Panc1 (cell line): Measurements from ENCODE around the gene BRAF.

Experiments
- POLR2AphosphoS5 ChIP-seq: IDR thresholded peaks from 2 replicates; pipeline ENCODE4 v1.6.1; 2012; ENCODE audit warnings: mild to moderate bottlenecking, low read depth, low read length, moderate library complexity
- SIN3A ChIP-seq: IDR thresholded peaks from 2 replicates; pipeline ENCODE4 v1.6.1; 2012; ENCODE audit warnings: low read depth, mild to moderate bottlenecking, low read length, moderate library complexity, borderline replicate concordance; ENCODE audit not compliant: insufficient read depth
- TCF7L2 ChIP-seq: IDR thresholded peaks from 2 replicates; pipeline ENCODE4 v1.6.1; 2011; ENCODE audit warnings: mild to moderate bottlenecking, low read depth, low read length, inconsistent platforms
- TF ChIP-seq, protein P1 (sequence below): fragments of 450-650 bp; IDR thresholded peaks from 2 replicates; pipeline ENCODE4 v1.5.1; 2017; ENCODE audit warnings: mild to moderate bottlenecking

DNA sequence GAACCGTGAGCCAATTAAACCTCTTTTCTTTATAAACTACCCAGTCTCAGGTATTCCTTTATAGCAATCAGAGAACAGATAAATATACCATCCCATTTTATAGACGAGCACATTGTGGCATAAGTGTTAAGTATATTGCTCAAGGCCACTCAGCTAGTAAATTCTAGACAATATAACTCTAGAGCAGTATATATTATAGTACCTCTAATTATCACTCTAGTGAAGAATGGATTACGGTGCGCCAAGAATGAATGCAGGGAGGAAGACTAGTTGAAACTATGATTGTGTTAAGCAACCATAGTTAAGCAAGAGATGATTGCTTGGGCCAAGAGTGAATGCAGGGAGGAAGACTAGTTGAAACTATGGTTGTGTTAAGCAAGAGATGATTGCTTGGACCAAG lies 60.9 kb downstream of the BRAF start:
- TF ChIP-seq, protein P1, sequence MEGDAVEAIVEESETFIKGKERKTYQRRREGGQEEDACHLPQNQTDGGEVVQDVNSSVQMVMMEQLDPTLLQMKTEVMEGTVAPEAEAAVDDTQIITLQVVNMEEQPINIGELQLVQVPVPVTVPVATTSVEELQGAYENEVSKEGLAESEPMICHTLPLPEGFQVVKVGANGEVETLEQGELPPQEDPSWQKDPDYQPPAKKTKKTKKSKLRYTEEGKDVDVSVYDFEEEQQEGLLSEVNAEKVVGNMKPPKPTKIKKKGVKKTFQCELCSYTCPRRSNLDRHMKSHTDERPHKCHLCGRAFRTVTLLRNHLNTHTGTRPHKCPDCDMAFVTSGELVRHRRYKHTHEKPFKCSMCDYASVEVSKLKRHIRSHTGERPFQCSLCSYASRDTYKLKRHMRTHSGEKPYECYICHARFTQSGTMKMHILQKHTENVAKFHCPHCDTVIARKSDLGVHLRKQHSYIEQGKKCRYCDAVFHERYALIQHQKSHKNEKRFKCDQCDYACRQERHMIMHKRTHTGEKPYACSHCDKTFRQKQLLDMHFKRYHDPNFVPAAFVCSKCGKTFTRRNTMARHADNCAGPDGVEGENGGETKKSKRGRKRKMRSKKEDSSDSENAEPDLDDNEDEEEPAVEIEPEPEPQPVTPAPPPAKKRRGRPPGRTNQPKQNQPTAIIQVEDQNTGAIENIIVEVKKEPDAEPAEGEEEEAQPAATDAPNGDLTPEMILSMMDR: no peak
- TF ChIP-seq SIN3A: no peak
- no peak for TF ChIP-seq POLR2AphosphoS5
- TF ChIP-seq TCF7L2: no peak
